HT1080 (cell line): ENCODE results near the gene PWWP2B. TPM values are rescaled to one million over a fixed set of nuclear protein-coding genes. Genes with fewer than 3 reads are reported as not detected.

Source experiments
- DNase-seq: peaks from one replicate; pipeline ENCODE4 v3.0.0-alpha.2; 2015; ENCODE audit warnings: low read depth
- total RNA-seq: library from RNA; depleted of rRNA; stranded (reverse); fragments of >200 nt; shearing (Covaris generic); gene quantifications from 2 replicates; pipeline ENCODE4 v1.2.3, GENCODE V29; 2014

The PWWP2B gene
- total RNA-seq, 1 experiment from 2014 or later: 3.2 TPM

DNA sequence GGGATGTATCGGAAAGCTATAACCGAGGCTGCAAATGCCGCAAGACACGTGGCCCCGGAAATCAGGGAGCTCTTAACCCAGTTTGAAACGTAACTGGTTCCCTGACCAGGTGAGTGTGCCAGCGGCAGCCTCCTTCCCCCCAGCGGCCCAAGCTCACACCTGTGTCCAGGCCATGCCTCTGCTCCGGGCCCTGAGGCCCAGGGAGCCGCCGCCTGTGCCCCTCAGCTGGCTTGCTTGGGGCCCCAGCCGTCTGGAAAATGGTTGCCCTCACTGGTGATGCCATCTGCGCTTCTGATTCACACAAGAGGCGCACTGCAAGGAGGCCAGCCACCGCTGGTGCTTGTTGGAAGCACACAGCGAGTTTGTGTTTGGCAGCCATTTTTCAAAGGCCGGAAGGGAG is 9.2 kb downstream of the PWWP2B start:
- DNase-seq: no peak

DNA sequence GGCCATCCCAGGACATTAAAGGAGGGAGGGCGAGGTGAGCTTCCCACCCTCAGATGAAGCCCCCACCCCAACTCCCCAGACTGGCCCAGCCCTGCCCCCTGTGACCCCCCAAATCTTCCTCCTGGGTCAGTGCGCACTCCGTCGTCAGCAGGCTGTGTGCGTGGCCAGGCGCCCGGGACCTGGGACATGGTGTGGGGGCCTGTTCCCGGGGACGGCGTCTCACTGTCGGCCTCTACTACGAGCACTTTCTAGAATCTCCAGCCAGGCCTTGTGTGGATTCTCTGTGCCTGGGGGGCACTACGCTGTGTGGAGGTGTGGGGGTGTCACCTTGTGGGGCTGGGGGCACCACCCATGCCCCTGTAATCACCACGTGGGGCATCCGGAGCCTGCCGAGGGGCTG is 9.8 kb downstream of the PWWP2B start:
- DNase-seq: no peak

DNA sequence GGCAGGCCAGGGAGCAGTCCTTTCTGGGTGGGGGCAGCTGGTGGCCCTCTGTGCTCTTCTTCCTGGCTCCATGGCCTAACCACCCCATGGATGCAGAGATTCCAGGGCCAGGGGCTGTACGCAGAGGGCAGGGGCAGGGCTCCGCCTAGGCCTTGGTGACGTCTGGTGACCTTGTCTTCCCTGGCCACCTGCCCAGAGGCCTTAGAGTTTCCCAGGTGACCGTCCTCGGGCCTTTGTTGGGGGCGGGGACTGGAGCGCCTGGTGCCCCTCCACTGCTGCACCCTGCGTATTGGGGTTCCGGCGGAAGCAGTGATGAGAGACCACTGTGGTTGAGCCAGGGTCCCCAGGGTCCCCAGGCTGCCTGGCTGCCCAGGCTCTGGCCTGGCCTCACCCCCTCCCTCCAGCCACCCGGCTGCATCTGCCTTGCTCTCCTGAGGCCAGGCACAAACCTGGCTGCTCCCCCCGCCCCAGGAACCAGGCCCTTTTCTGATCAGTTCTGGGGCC is 10.3 kb downstream of the PWWP2B start:
- no peak for DNase-seq

DNA sequence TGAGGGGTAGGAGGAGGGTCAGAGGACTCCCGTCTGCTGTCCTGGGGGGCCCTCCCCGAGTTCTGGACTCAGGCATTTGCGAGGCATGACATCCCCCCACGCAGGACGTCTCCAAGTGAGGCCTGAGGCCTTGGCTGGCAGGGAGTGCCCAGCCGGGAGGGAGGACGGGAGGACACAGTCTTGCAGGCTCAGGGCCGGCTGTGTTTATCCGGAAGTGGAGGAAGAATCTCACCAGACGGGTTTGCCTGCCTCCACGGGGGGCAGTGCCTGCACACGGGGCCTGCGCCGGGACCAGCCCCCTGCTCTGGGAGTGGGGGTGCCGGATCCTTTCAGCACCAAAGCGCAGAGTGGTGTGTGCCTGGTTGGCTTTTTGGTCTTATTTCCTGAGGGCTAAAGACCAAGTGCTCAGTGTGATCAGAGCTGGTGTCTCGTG is 10.9 kb downstream of the PWWP2B start:
- no peak for DNase-seq

DNA sequence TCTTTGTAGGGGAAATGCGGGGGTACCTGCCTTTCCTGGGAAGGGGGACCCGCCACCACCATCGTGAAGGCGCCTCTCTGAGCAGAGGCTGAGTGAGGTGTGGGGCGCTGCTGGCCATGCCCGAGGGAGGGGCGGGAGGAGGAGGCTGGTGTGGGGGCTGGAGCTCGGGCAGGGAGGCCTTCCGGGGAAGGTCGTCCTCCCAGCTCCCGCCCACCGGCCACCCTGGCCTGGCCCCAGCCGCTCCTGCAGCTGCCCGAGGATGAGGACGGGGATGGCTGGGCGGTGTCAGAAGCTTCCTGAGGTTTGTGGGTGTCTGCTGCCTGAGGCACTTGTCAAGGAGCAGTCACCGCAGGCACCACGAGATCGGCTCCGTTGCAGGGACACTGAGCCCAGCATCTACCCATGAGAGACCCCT is 11.4 kb downstream of the PWWP2B start:
- no peak for DNase-seq

DNA sequence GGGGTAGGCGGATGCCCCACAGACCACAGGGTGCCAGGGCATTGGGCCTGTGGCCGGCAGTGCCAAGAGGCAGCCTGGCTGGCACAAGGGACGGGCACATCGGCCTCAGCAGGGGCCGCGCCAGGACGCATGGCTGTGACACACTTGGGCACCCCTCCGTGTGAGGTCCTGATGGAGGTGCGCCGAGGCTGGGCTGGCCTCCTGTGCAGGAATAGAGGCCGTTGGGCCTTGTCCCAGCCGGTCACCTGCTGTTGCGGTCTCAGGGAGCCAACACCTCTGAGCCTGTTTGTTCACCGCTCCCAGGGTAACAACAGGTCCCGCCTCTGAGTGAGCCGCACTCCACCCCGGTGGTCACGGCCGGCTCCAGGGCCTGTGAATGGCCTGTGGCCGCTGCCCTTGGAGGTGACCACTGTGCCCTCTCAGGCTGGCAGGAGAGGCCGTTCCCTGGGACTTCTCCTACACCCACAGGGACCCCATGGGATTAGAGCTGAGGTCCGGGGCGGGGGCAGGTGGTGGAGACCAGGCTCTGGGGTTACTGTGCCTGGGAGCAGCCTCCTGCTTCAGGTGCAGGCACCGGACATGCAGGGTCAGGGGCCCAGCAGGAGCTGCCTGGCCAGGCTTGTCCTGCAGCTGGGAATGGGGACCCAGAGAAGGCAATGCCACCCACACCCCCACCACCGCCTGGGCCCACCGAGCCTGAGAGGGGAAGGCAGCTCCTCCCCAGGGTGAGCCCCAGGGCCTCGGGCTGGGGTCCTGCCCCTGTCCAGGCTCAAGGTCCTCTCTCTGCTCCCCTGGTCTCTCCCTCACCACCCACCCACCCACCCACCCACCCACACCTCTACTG is 12.0 kb downstream of the PWWP2B start:
- DNase-seq: no peak

DNA sequence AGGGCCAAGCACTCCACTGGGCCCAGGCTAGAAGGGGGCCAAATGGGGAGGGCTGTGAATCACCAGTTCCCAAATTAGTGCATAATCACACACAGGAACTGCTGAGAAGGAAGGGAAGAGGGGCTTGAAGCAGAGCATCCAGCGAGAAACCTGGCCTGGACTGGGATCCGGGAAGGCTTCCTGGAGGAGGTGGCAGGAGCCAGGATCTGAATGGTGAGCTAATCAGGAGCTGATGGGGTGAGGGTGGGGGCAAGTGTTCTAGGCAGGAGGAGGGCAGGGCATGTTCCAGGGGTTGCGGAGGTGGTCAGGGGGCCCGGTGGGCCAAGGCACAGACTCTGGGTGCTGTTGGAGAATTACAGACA is 12.6 kb downstream of the PWWP2B start:
- no peak for DNase-seq

DNA sequence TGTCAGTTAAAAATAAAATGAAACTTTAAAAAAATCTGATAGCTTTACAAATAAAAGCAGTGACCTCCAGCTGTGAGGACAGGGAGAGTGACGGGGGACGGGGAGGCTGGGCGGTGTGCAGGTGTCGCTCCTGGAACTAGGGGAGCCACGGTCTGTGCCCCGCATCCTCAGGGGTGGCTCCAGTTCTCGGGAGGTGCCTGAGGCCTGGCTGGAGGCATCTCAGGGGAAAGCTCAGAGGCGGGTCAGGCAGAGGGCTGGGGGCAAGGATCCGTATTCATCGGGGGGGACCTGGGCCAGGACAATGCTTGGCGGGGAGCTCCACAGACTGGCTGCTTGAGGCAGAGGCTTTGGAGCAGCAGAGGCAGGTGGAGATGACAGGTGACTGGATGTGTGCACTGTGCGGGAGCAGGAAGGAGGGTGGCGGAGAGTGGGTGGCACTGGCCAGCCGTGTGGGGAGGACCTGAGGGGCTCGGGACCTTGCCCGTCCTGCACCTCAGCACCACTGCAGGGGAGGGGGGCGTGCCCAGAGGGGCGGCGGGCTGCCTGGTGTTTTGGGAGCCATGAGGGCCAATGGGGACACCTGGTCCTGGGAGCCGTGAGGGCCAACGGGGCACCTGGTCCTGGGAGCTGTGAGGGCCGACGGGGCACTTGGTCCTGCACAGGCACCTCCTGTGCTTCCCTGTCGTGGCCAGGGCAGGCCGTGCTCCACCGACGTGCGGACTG is 13.2 kb downstream of the PWWP2B start:
- no peak for DNase-seq

DNA sequence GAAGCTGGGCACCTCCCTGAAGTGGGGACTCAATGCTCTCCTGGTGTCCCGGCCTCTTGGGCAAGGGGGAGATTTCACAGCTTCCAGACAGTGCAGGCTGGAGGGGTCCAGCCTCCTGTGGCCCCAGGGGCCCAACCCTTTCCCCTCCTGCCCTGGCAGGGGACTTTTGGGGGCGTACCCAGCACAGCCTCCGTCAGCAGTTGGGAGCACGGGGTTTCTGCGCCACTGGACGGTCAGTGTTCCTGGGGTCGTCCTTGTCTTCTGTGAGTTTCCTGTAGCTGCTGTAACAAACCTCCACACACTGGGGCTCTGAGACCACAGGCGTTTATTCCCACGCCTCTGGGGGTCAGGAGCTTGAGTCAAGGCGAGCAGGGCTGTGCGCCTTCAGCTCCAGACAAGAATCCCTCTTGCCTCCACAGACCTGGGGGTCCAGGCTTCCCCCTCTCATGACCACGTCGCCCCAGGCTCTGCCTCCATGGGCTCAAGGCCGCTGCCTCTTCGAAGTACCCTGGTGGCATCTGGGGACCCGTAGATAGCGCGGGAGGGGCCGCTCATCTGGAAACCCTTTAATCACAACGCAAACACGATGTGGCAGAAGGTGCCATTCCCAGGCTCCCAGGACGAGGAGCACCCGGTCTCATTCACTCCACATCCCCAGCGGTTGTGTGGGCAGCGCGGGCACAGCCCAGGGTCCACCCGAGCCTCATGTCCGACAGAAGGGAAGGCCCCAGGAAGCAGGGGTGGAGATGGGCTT is 14.0 kb downstream of the PWWP2B start:
- no peak for DNase-seq

DNA sequence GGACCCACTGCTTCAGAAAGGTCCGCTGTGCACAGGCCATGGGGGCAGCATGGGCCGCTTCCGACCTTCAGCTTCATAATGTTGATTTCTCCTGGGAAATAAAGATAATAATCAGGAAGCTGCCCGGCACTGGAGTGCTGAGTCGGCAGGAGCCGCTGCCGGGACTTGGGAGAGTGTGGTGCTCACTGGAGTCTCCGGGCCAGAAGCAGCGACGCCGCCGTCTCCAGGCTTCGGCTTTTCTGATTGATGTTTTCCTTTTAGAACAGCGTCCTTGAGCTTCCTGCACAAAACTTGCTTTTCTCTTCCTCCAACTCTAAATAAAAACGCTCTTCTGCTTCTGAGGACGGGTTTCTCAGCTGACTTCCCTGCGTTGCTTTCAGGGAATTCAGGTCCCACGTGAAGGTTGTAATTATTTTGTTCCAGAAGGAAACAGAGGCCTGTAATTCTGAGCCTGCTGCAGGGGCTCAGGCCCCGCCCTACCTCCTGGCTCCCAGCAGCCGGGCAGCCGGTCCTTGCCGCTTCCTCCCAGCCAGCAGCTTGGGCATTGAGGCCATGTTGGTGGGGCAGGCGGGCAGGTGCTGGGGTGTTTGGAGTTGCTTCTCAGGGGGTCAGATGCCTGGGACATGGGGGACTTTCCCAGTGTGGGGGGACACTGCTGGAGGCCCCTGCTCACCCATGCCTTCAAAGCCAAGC is 14.7 kb downstream of the PWWP2B start:
- DNase-seq: no peak

DNA sequence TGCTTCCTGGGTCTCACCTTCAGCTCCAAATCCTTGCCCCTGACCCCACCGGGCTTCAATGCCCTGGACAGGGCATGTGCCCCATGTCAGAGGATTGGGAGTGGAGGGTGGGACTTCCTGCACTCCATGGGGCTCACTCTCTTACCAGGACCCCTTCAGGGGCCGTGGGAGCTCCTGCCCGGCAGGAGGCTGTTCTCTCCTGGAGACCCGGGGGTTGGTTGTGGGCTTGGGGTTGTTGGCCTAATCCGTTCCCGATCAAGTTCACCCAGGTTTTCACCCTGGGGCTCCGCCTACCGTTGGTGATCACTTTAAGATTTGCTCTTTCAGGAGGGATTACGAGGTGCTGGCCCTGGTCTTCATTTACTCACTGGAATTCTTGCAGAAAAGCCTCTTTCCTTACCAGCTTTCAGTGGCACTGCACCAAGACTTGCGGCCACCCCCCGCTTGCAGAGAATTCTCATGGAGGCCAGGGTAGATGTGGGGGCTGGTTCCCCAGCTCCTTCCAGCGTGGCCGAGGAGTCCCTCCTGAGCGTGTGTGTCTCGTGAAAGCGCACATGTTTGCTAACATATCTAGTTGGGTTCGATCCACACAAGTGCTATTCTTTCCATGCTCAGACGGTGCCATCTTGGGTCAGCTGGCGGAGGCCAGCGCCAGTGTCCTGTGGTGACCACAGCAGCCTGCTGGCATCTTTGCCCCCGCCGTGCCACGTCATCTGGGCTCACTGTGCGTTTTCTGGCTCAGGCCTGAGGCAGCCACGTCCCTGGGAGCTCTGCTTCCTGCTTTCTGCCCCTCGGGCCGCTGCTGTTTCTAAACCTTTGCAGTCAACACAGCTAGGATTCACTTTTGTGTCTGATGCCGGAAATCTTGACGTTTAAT is 15.6 kb downstream of the PWWP2B start:
- DNase-seq: no peak

DNA sequence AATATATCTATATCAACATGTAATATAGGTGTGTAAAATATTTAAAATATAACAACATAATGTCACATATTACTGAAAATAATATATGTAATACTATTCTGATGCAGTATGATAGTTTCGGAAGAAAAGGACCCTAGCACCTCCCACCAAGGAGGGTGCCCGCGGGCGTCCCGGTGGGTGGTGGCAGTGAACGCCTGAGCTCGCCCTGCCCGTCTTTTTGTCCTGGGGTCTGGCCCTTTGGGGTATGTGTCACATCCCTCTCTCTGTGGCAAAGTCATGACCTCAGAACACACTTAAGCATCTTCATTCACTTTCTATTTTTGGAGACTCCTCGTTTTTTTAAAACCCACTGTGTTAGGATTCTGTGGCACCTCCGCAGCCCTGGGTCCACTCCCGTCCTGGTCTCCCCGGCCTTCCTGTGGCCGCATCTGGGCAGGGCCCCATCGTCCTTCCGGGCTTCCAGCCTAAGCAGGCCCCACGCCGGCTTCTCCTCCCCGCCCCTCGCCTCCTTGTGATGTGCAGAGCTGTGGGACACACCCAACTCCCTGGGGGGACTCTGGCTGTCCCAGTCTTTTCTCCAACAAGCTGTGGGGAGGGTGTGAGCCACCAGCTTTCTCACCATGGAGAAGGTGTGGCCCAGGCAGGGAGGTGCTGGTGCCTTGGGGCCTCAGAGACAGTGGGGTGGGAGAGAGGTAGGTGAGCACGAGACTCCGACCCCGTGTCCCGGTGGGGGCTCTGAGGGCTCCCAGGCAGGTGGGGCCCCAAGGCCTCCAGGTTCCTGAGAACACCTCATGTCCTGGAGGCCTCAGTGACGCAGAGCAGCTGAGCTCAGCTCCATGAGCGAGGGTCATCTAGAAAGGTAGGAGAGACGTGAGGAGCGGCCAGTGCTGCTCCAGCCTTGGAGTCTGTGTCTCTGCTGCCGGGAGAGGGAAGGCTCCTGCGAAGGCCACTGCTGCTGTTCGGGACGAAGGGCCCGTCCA is 16.5 kb downstream of the PWWP2B start:
- no peak for DNase-seq

DNA sequence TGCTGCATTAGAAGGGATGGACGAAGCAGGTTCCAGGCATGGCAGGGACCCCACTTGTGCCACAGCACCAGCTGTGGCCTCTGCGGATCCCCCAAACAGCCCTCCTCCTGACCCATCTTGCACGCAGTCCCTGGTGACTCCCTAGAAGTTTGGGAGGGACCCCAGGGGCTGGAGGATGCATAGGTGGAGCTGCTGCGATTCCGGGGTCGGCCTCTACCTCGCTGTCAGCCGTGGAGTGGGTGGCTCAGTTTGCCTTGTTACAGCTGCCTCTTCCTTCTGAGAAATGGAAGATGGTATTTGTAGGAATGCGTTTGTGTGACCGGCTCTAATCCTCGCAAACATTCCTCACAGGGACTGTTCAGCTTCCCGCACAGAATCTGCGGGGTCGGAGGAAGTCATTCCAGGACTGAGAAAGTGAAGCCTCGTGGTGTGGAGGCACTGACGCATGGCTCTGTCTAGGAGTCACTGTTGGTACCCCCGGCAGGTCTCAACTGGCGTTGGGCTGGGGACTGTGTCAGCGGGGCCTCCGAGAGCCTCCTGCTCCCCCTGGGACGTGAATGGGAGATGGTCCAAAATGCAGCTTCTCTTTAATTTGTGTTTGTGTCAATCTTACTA is 17.5 kb downstream of the PWWP2B start:
- no peak for DNase-seq

DNA sequence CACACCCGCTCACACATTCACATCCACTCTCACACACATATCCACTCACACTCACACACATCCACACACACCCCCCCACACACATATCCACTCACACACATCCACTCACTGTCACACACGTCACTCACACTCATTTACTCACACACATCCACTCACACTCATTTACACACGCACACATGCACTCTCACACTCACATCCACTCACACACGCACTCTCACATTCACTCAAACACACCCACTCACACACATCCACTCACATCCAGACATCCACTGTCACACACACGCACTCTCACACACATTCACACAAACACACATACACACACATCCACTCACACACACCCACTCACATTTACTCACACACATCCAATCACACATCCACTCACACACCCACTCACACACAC is 18.3 kb downstream of the PWWP2B start:
- no peak for DNase-seq

DNA sequence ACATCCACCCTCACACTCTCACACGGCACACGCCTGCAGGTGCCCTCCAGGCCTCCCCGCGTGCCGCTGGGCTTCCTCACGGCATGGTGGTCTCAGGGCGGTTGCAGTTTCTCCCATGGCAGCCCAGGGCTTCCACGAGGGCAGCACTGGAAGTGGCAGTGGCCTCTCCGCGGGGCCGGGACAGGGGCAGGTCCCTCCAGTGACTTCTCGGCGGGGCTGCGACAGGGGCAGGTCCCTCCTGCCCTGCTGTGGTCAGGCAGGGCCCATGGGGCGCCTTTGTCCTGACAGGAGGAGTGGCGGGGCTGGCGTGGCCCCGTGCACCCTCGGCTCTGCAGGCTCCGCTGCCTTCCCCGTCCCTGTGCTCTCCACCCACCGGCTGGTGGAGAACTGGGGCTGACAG is 19.0 kb downstream of the PWWP2B start:
- no peak for DNase-seq

DNA sequence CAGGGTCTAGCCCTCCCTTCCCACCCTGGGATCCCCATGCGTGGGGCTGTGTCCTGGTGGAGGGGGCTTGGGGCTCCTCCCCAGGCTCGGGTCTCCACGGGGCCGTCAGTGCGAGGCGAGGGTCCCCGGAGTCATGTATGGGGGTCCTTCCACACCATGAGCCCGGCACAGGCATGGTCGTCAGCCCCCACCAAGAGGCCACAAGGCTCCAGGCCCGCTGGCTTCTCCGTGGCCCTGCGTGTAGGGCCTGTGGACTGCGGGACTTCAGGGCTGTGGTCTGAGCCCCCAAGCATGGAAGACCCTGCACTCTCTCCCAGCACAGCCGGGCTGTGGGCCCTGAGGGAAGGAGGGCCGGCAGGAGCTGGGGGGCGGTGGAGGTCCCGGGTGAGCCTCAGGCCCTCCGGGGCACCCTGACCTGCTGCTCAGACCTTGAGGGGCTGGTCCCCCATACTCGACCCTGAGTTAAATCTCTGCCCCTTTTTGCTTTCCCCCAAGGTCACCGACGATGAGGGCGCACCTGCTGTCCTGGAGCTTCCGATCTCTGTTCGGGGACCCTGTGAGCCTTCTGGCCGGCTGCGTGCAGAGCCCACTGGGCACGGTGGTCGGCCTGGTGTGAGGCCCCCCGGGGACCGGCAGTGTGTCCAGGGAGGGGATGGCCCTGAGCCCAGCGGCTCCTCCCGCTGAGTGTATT is 19.7 kb downstream of the PWWP2B start:
- no peak for DNase-seq

DNA sequence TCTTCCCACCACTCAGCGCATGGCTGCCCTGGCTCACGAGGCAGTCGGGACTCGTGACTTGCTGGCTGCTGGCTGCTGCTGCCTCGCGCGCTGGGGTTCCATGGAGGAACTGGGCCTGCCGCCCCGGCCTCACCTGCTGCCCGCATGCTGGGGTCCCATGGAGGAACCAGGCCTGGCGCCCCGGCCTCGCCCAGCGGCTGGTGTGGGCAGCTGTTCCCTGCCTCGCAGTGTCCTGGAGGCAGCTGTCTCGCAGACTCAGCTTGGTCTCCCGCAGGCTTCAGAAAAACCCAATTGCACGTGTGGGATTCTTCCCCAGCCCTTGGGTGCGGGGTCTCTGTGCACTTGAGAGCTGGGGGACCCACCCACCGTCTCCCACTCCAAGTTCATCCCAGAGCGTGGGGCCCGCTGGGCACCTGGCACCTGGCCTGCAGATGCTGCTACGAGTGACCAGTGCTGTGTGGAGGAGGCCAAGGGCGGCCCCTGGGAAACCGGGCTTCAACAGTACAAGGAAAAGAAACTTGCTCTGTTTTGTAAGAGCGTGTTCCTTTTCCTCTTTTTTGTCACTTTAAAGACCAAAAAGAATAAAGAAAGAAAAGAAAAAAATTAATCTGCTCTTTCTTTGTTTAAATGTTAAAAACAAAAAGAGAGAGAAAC is 20.4 kb downstream of the PWWP2B start:
- DNase-seq: no peak
